ENCODE data around the gene ZC3H4.

DNA sequence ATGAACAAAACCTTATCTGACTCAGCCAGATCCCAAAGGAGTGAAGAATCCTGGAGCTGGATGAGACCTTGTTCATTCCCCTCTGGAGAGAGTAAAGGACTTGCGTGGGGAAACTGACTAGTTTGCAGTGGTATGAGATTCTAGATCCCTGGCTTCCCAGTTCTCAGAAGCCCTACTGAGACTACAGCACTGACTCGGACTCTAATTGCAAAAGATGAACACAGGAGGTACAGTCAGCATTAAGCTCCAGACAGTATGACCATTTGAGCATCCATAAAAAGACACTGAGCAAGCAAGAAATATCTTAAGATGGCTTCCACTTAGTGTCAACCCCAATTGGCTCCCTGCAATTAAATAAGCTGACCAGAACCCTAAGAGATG, 6.8 kb downstream of the ZC3H4 start:
- TF ChIP-seq, protein P1, sequence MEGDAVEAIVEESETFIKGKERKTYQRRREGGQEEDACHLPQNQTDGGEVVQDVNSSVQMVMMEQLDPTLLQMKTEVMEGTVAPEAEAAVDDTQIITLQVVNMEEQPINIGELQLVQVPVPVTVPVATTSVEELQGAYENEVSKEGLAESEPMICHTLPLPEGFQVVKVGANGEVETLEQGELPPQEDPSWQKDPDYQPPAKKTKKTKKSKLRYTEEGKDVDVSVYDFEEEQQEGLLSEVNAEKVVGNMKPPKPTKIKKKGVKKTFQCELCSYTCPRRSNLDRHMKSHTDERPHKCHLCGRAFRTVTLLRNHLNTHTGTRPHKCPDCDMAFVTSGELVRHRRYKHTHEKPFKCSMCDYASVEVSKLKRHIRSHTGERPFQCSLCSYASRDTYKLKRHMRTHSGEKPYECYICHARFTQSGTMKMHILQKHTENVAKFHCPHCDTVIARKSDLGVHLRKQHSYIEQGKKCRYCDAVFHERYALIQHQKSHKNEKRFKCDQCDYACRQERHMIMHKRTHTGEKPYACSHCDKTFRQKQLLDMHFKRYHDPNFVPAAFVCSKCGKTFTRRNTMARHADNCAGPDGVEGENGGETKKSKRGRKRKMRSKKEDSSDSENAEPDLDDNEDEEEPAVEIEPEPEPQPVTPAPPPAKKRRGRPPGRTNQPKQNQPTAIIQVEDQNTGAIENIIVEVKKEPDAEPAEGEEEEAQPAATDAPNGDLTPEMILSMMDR (IDR thresholded peaks at IDR 0.05), result no peak
- TF ChIP-seq POLR2A (IDR thresholded peaks at IDR 0.05), result no peak

Data from stomach (tissue), 4 donors.